ENCODE data around the gene POLR3B. TPM values are rescaled to one million over a fixed set of nuclear protein-coding genes. Genes with fewer than 3 reads are reported as not detected.

The POLR3B gene
- total RNA-seq, 1 donor from 2014 or later = 8.1 TPM

- H3K4me3 Mint-ChIP-seq (ENCODE audit: unreplicated experiment) = no peak overlapping the region
- no peaks in the 10 kb centered on the region for H3K4me1 Mint-ChIP-seq (ENCODE audit: unreplicated experiment)
- no peak for TF ChIP-seq CTCF (IDR thresholded peaks at IDR 0.05)
- no peaks in the 10 kb centered on the region for H3K27me3 Mint-ChIP-seq (ENCODE audit: unreplicated experiment)
- H3K9me3 Mint-ChIP-seq (ENCODE audit: unreplicated experiment) = no peaks in the 10 kb centered on the region
- H3K27ac Mint-ChIP-seq (ENCODE audit: unreplicated experiment) = no peak overlapping the region
- no peak for DNase-seq (ENCODE audit: extremely low spot score, unreplicated experiment)
- H3K36me3 Mint-ChIP-seq (ENCODE audit: unreplicated experiment) = peaks cover 10% of the 10 kb centered on the region
These were observed 72.1 kb downstream of the POLR3B start for GRCh38 chr12:106429636-106430035.

GRCh38 chr12:106431839-106432411, 74.4 kb downstream of the POLR3B start:
- Mint-ChIP-seq H3K27me3 (ENCODE audit: unreplicated experiment) (no peaks in the 10 kb centered on the region), H3K4me1 (ENCODE audit: unreplicated experiment) (no peaks in the 10 kb centered on the region), H3K4me3 (ENCODE audit: unreplicated experiment) (no peak overlapping the region), H3K27ac (ENCODE audit: unreplicated experiment) (no peak overlapping the region), H3K36me3 (ENCODE audit: unreplicated experiment) (peaks cover 11% of the 10 kb centered on the region), H3K9me3 (ENCODE audit: unreplicated experiment) (no peaks in the 10 kb centered on the region)
- no peak for TF ChIP-seq CTCF (IDR thresholded peaks at IDR 0.05)
- no peak for DNase-seq (ENCODE audit: extremely low spot score, unreplicated experiment)

- H3K4me1 Mint-ChIP-seq (ENCODE audit: unreplicated experiment) = no peaks in the 10 kb centered on the region
- no peaks in the 10 kb centered on the region for H3K9me3 Mint-ChIP-seq (ENCODE audit: unreplicated experiment)
- H3K4me3 Mint-ChIP-seq (ENCODE audit: unreplicated experiment) = no peak overlapping the region
- H3K36me3 Mint-ChIP-seq (ENCODE audit: unreplicated experiment) = peaks cover 22% of the 10 kb centered on the region
- no peak for TF ChIP-seq CTCF (IDR thresholded peaks at IDR 0.05)
- no peak overlapping the region for H3K27ac Mint-ChIP-seq (ENCODE audit: unreplicated experiment)
- H3K27me3 Mint-ChIP-seq (ENCODE audit: unreplicated experiment) = no peaks in the 10 kb centered on the region
- DNase-seq (ENCODE audit: extremely low spot score, unreplicated experiment) = no peak
These were observed 75.5 kb downstream of the POLR3B start for GRCh38 chr12:106433055-106433454.

- H3K9me3 Mint-ChIP-seq (ENCODE audit: unreplicated experiment) = no peaks in the 10 kb centered on the region
- no peak overlapping the region for H3K4me3 Mint-ChIP-seq (ENCODE audit: unreplicated experiment)
- H3K27ac Mint-ChIP-seq (ENCODE audit: unreplicated experiment) = no peak overlapping the region
- H3K36me3 Mint-ChIP-seq (ENCODE audit: unreplicated experiment) = peaks cover 22% of the 10 kb centered on the region
- DNase-seq (ENCODE audit: extremely low spot score, unreplicated experiment) = no peak
- no peak for TF ChIP-seq CTCF (IDR thresholded peaks at IDR 0.05)
- H3K27me3 Mint-ChIP-seq (ENCODE audit: unreplicated experiment) = no peaks in the 10 kb centered on the region
- H3K4me1 Mint-ChIP-seq (ENCODE audit: unreplicated experiment) = no peaks in the 10 kb centered on the region
These were observed 77.0 kb downstream of the POLR3B start for GRCh38 chr12:106434526-106434925.

- DNase-seq (ENCODE audit: extremely low spot score, unreplicated experiment) = no peak
- no peaks in the 10 kb centered on the region for H3K4me1 Mint-ChIP-seq (ENCODE audit: unreplicated experiment)
- no peak overlapping the region for H3K4me3 Mint-ChIP-seq (ENCODE audit: unreplicated experiment)
- H3K36me3 Mint-ChIP-seq (ENCODE audit: unreplicated experiment) = peaks cover 28% of the 10 kb centered on the region
- no peak overlapping the region for H3K27ac Mint-ChIP-seq (ENCODE audit: unreplicated experiment)
- no peaks in the 10 kb centered on the region for H3K27me3 Mint-ChIP-seq (ENCODE audit: unreplicated experiment)
- no peak for TF ChIP-seq CTCF (IDR thresholded peaks at IDR 0.05)
- no peaks in the 10 kb centered on the region for H3K9me3 Mint-ChIP-seq (ENCODE audit: unreplicated experiment)
These were observed 78.6 kb downstream of the POLR3B start for GRCh38 chr12:106436164-106436563.

All from osteocyte (in vitro differentiated cells).